HG02973 (cell line): ENCODE measurements around the gene MACROD2.
"Not testable (repeated sequence)": the region's sequence is repeated elsewhere in the genome, so short reads cannot be mapped to it uniquely, and the experiment has no call there.

Source experiments
- ATAC-seq: cut with Tn5 transposase; IDR thresholded peaks from one replicate; pipeline ENCODE4 v1.9.1; 2021; ENCODE audit warnings: moderate library complexity; ENCODE audit not compliant: unreplicated experiment

The MACROD2 gene

DNA sequence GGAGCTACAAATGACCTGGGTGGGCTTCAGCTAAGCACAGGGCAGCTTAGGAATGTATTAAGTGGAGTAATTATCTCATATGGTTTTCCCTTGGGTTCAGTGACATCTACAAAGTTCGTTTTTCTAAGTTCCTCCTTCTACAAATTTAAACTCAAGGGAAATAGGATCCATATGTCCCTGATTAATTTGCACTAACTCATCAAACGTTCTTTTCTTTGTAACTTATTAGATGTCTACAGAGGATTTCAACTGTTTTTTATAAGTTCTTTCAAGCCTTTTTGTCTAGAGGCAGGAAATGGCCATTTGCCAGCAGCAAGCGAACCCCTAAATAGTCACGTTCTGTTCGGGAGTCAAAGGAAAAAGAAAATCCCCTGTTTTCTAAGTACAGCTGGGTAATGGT lies 1517.6 kb downstream of the MACROD2 start:
- ATAC-seq = no peak

DNA sequence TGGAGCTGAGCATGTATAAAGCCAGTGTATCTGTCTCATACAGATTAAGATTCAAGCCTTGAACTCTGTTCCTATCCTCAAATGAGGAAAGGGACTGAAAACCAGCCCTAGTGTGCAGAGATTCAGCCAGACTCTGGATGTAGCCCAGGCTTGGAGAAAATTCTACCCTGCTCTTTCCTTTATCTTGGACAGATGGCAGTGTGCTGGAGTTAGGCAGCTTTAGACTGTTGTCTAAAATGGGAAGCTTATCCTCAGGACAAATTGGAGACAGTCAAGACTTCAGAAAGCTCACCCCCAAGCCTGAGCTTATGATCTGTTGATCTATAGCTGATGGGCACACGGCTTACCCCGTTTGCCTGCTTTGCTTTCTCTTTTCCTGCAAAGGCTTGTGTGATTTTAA lies 1520.4 kb downstream of the MACROD2 start:
- ATAC-seq = no peak

DNA sequence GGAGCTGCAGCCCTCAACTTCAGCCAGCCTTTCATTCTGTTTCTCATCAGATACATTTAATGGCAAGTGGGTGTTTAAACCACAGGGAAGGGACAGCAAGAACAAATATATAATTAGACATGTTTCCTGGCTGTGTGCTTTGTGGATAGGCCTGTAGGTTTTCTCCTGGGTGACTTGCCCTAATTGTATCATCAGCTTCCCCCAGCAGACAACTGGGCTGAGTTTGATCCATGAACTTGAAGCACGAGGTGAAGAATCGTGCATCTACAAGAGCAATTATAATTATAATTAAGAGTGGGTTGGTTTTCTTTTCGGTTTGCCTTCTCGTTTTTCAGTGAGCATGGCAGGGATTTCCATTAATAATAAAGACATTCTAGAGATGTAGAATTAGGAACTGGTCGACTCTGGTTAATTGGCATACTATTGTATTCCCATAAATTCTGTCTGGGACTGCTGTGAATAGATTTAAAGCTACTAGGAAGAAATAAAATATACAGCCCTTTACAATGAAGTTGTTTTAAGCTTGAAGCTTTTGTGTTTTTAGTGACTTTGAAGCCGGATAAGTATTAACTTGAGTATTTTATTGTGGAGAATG lies 1525.7 kb downstream of the MACROD2 start:
- no peak for ATAC-seq

DNA sequence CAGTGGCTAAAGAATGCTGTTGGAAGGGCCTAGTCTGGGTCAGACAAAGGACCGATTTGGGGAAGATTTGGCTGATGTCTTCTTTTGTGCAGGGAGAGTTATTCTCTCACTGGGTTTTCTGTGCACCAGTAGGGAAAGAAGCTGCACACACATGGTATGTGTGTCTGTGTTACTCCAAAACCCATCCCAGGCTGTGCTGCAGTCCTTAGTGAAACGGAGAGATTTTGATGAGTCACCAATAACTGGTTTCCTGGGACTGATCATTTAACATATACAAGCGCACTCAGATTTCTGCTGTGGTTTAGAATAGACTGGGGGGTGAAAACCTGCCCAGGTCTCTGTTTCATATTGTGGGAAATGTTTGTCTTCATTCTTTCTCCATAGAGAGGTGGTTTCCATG lies 1528.1 kb downstream of the MACROD2 start:
- no peak for ATAC-seq

DNA sequence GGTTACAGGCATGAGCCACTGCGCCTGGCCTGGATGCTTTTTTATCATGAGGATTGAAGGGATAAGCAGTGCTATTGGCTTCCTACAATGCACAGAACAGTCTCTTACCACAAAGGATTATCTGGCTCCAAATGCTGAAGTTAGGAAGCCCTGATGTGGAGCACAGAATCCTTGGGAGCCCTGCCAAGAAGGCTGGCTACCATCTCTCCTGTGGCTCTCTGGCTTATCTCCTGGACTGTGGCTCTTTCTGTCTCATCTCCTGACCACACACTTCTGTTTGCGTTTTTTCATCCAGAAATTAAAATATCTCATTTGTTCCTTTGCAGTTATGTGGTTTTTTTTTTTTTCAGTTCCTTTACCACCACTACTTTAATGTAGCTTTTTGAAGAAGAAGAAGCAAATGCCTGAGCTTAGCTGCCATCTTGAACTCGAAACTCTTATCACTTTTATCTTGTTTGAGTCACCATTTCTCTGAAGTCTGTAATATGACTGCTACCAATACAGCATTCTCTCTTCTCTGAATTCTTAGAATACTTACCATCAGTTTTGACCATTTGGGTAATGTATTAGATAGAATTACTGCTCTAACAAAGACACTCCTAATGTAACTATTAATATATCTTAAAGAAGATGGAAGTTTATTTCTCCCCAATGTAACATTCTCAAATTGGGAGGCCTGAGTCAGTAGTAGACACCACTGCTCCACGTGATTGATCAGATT lies 1533.2 kb downstream of the MACROD2 start:
- no peak for ATAC-seq

DNA sequence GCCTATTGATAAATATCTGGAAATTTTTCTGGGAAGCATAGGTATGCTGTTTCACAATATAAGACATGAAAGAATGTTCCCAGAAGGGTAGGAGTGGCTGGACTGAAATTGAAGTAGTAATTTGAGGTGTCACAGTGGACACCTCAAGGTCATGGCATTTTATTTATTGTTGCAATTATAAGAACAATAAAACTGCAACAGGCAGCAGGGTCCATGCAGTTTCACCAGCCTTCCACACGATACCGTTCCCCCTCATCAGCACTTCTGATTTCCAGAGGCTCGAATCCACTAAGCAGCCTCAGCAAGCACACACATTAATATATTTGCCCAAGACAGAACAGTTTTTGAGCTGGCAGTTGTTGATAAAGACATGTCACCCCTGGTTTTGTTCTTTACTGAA lies 1540.5 kb downstream of the MACROD2 start:
- ATAC-seq = no peak

DNA sequence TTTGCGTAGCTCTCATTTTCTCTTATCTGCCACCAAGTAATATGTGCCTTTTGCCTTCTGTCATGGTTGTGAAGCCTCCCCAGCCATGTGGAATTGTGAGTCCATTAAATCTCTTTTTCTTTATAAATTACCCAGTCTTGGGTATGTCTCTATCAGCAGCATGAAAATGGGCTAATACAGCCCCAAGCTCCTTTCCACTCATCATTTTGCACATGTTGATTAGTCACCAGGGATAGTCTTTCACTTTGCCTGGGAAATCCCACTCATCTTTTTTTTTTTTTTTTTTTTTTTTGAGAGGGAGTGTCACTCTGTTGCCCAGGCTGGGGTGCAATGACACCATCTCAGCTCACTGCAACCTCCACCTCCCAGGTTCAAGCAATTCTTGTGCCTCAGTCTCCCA lies 1541.9 kb downstream of the MACROD2 start:
- not testable (repeated sequence) for ATAC-seq

DNA sequence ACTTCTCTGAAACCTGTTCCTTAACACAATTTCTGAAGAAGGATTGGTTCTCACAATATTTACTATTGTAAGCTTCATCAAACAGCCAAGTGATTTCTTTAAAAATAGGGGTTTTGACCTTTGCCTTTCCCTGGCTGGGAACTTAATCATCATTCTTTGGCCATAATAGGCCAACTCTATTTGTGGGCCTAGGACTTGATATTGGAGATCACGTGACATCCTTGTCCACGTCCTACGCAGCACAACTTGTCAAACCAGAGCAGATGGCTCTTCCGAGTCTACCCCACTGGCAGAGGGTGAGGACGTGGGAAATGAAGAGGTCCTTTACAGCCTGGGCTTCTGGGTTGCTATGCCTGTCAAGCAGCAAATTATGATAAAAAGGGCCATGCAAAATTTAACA lies 1547.3 kb downstream of the MACROD2 start:
- no peak for ATAC-seq

DNA sequence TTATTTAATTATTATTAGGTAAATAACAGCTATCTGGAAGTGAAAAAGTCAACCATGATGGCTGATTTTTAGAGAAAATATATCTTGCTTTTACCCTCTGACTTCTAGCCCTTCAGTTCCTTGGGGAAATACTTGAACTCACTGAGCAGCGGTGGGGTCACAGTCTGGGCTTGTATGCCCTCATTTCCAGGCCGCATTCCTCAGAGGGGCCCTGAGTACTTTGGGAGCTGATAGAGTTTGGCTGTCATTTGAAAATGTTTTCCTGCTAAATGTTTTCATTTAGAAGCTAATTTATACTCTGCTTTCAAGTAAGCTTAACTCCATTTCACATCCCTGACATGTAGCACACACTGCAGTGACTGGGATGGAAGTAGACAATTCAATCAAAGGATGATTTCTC lies 1549.4 kb downstream of the MACROD2 start:
- ATAC-seq = no peak

DNA sequence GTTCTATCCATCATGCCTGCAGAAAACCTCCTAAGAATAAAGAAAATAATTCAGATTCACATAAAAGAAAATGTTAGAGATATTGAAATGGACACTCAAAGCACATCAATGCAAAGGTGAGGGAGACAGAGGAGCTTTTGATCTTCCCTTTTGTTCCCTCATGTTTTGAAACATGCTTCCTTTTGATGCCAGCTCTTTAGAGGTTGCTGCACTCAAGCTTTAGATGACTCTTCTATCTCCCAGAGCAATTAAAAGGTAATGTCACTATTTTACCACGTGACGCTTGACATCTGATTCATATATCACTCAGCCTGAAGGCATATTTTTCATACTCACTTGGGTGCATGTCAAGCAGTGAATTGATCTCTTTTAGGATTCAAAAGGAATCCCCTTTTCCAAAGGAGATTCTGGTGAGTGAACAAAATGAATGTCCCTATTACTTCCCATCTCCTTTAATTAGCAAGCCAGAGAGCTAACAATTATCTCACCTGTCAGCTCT lies 1551.3 kb downstream of the MACROD2 start:
- no peak for ATAC-seq

DNA sequence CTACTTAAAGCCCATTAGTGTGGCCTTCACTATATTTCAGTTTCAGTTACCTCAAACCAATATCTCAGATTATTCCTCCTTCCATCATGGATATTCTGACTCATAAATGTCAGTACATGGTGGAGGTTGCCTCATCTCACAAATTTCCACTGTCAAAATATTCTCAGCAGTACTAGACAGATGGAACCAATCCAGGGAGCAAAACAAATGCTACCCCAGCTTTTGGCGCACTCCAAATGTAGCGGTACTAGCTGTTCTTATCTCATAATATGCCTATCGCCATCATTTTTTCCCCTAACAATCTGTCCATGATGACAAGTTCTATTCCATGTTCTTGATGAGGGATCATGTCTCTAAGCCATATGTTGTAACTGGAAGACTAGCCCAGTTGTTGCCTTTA lies 1551.8 kb downstream of the MACROD2 start:
- ATAC-seq = no peak

DNA sequence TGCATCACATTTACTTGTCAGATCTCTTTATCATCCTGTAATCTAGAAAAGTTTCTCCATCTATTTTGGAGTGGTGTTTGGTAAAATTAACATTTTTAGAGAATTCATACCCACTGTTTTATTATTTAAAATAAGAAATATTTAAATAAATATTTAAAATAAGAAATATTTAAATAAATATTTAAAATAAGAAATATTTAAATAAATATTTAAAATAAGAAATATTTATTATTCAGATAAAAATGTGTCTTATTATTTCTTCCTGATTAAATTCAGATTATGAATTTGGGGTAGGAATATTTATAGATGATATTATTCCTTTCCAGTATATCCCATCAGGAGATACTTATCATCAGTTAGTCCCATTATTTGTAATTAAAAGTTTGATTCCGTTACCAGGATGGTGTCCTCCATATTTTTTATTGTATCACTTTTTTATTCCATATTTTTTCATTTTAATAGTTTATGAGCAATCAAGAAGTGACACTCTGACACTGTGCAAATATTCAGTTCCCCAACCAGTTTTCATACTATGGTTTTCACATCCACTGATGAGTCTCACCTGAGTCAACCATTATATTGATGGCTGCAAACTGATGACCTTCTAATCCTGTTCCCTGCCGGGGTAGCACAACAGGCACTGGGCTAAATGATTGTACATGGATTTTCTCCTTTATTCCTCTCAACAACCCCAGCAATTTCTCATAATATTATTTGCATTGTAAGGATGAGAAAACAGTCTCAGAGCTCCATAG lies 1555.0 kb downstream of the MACROD2 start:
- ATAC-seq = no peak

DNA sequence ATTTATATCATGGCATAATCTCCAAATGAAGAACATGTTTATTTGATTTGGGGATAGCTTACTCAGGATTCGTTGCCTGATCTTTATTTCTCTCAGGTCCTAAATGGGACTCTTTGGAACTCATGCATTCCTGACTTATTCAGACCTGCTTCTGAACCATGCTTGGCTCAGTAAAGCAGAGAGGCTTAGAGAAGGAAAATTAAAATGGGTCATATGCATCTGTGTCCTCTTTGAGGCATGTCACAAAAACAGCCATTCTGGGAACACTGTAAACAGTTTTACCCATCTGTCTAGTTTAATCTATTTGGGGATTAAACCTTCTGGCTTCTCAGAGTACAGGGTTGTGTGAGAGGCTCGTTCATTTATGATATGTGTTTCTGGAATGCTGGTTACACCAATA lies 1560.6 kb downstream of the MACROD2 start:
- ATAC-seq = no peak

DNA sequence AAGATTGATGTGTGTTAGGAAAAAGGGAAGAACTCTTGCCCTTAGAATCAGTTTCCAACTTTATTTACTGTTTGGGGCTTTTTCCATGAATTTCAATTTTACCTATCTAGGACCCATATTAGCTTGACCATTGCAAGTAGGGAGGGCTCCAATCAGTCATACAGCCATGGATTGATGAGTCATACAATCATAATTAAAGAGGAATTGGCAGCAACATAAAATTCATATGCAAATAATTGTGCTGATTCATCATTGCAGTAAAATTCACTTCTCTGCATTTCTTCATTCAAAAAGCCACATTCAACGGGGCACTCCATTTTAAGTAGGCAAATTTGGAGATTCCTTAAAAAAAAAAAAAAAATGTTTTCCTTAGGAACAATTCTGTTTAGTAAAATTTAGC lies 1561.6 kb downstream of the MACROD2 start:
- ATAC-seq = no peak

DNA sequence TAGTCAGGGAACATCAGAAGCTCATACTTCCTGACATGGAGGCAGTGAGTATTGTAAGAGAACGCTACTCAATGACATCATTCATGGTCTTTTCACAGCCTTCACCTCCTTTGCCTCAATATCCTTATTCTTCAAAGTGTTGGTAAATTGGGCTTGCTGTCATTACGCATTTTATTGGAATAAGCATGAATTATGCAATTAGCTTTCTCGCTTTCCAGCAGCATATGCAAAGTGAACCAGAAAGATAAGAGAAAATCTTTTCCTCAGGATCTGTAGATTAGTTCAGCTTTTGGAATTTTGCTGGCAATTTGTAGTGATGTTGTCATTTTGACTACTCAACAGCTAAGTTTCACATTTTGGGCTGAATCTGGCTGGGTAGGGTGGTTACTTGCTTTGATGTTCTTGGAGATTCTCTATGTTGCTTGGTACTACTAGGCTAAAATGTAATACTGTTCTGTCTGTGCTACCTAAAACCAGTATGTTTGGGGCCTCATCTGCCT lies 1565.8 kb downstream of the MACROD2 start:
- no peak for ATAC-seq

DNA sequence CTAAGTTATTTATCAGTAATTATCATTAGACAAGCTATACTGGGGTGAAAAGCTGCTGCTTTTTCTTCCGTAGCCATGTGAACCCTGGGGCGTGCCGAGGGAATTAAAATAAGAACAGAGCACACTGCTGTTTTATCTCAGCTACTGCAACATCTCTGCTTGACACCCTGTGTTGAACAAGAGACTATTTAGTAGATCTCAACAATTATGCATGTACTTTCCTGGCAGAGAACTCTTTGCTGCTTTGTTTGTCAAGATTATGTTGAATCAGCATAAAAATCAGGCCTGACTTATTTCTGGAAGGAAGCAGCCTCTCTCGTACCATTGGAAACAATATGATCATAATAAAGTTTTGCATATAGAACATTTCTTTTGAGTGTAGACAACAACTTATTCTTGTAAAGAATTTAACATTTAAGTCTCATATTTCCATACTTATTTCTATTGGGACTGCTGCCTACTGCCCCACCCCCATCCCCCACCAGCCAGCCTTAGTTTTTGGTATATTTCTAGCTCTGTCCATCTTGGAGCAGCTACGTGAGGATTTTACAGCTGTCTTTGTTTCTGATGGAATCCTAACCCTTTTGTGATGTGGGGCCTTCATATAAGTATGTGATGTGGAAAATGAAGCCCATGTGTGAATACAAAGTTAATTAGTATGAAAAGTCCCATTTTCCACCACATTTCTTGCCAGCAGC lies 1566.5 kb downstream of the MACROD2 start:
- no peak for ATAC-seq

DNA sequence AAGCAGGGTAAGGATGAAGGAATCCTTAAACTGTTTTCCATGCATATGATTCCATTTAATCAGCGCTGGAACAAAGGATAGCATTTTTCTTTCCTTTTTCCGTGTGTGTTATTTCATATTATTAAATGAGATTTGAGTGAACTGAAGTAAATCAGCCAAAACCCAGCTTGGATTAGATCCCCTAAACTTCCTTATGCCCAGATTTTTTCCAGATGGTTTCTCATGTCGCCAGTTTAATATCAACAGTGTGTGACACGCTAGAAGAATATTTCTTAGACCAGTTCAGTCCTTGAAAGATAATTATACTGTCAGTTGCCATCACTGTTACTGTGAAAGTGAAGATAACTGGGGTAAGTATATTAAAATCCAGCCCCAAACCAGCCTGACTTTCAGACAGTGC lies 1568.5 kb downstream of the MACROD2 start:
- no peak for ATAC-seq

DNA sequence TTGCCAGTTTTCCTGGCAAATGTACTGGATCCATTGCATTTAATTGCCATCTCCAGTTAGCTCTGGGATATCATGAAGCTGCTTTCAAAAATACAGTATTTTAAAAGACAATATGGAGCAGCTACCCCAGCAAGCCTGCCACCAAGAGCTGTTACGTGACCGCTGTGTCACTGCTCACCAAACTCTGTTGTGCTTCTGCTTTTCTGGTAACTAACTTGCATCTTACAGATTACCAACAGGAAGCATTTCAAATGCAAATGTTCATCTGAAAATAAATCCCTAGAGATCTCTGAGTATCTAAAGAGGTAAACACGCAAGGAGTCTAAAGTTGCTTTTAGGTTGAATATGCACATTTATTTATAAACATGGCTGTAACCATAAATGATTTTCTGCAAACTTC lies 1569.7 kb downstream of the MACROD2 start:
- peak; percentile 86 for ATAC-seq

DNA sequence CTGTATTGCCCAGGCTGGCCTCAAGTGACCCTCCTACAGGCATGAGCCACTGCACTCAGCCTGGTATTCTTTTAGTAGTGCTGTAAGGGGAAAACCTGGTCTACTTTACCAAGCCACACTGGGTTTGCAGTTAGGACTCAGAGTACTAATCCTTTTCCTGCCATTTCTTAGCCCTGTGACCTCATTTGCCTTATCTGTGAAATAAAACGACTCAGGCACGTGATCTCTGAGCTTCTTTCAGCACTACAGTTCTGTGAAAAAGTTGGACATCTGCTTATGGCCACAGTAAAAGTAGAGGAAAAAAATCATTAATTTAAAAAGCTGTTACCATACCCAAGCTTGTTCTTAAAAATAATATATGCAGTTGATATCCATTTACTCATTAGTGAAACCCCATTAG lies 1570.5 kb downstream of the MACROD2 start:
- no peak for ATAC-seq

DNA sequence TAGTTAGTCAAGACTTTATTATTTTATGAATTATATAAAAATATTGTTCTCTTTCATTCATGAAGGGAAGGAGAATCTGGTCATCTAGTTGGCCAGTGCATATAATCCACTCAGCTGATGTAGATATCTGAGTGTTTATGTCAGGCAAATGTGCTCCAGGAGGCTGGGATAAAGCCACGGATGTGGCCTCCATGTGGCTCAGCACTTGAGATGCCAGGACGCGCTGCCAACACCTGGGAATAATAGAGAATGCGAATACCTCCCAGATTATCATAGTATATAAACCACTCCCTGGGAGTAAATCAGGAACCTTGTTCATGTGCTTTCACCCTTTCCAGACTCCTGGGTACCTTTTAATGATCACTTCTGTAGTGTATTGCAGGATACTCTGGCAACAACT lies 1571.9 kb downstream of the MACROD2 start:
- ATAC-seq = no peak

DNA sequence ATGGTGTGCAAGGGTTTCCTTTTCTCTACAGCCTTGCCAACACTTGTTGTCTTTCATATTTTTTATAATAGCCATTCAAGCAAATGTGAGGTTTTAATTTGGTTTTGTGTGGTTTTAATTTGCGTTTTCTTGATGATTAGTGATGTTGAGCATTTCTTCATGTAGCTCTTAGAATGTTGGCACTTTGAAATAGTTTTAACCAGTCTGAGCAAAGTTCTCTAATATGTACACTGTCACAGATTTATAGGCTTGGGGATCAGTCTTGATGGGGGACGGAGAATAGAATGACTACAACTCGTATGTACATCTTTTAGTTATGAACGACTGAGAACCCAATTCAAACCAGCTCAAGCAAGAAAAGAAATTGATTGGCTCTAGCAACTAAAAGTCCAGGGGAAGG lies 1574.8 kb downstream of the MACROD2 start:
- ATAC-seq = no peak
